ENCODE data around the gene DDX21. TPM values are rescaled to one million over a fixed set of nuclear protein-coding genes. Genes with fewer than 3 reads are reported as not detected.

DDX21 gene
- total RNA-seq, 4 donors from 2014 or later: 39.2 to 112 (median 84.0) TPM

- TF ChIP-seq CTCF (IDR thresholded peaks at IDR 0.05) (no peak), POLR2A (IDR thresholded peaks at IDR 0.05) (no peak)
- no peaks in the 10 kb centered on the region for H3K27me3 ChIP-seq
- peaks cover 0 to 29% (median 6%) of the 10 kb centered on the region in 3 donors for H3K4me1 ChIP-seq
- no peak overlapping the region for H3K4me3 ChIP-seq
- peak overlapping the region in 1 of 4 donors; percentile 54 for H3K27ac ChIP-seq
- 79 to 92% methylated on average over 3 of the region's 3 CpGs for WGBS, 2 donors
- intact Hi-C loops (cut with DNase I): no loop called here
- peaks cover 0 to 26% (median 0%) of the 10 kb centered on the region in 3 donors for H3K36me3 ChIP-seq
- no peaks in the 10 kb centered on the region for H3K9me3 ChIP-seq
- DNase-seq: no peak
Observed at GRCh38 chr10:68997211-68997610, 41.2 kb downstream of the DDX21 start.

GRCh38 chr10:69004821-69005220, 48.9 kb downstream of the DDX21 start:
- Histone ChIP-seq H3K9me3 (no peaks in the 10 kb centered on the region), H3K4me1 (peaks cover 0 to 8% (median 0%) of the 10 kb centered on the region in 3 donors), H3K27ac (peak overlapping the region in 1 of 4 donors; percentile 17), H3K36me3 (peaks cover 0 to 62% (median 5%) of the 10 kb centered on the region in 3 donors), H3K4me3 (no peak overlapping the region), H3K27me3 (no peaks in the 10 kb centered on the region)
- TF ChIP-seq CTCF (IDR thresholded peaks at IDR 0.05) (peak in 4 of 6 experiments; percentile 39 to 60 (median 40)), POLR2A (IDR thresholded peaks at IDR 0.05) (no peak)
- WGBS, 2 donors: 0 to 4% methylated on average over 1 of the region's 1 CpG
- DNase-seq: no peak
- intact Hi-C loops (cut with DNase I): loop anchor here (10.0 kb wide), 1 partner anchor 90 kb away; no protein-coding TSS in a partner anchor

- DNase-seq: no peak
- 89% methylated on average over 6 of the region's 6 CpGs for WGBS, 2 donors
- Histone ChIP-seq H3K36me3 (peaks cover 4 to 57% (median 5%) of the 10 kb centered on the region in 3 donors), H3K4me3 (no peak overlapping the region), H3K27me3 (no peaks in the 10 kb centered on the region), H3K27ac (peak overlapping the region in 1 of 4 donors; percentile 22), H3K9me3 (no peaks in the 10 kb centered on the region), H3K4me1 (peaks cover 0 to 8% (median 0%) of the 10 kb centered on the region in 3 donors)
- intact Hi-C loops (cut with DNase I): loop anchor here (10.0 kb wide), 1 partner anchor 89 kb away; no protein-coding TSS in a partner anchor
- TF ChIP-seq CTCF (IDR thresholded peaks at IDR 0.05) (no peak), POLR2A (IDR thresholded peaks at IDR 0.05) (no peak)
Observed at GRCh38 chr10:69005704-69006485, 49.9 kb downstream of the DDX21 start.

- Histone ChIP-seq H3K27me3 (no peaks in the 10 kb centered on the region), H3K4me3 (no peak overlapping the region), H3K9me3 (no peaks in the 10 kb centered on the region), H3K27ac (no peak overlapping the region), H3K4me1 (peaks cover 0 to 8% (median 0%) of the 10 kb centered on the region in 3 donors), H3K36me3 (peaks cover 4 to 57% (median 5%) of the 10 kb centered on the region in 3 donors)
- intact Hi-C loops (cut with DNase I): loop anchor here (10.0 kb wide), 1 partner anchor 88 kb away; no protein-coding TSS in a partner anchor
- DNase-seq: no peak
- TF ChIP-seq CTCF (IDR thresholded peaks at IDR 0.05) (no peak), POLR2A (IDR thresholded peaks at IDR 0.05) (no peak)
- 87% methylated on average over 3 of the region's 3 CpGs for WGBS, 2 donors
Observed at GRCh38 chr10:69007260-69007659, 51.3 kb downstream of the DDX21 start.

GRCh38 chr10:69009360-69009759, 53.4 kb downstream of the DDX21 start:
- WGBS, 2 donors: 53 to 64% methylated on average over 2 of the region's 2 CpGs
- Histone ChIP-seq H3K27me3 (no peaks in the 10 kb centered on the region), H3K4me1 (peaks cover 0 to 8% (median 0%) of the 10 kb centered on the region in 3 donors), H3K9me3 (no peaks in the 10 kb centered on the region), H3K4me3 (no peak overlapping the region), H3K27ac (no peak overlapping the region), H3K36me3 (peaks cover 11 to 72% (median 12%) of the 10 kb centered on the region in 3 donors)
- intact Hi-C loops (cut with DNase I): loop anchor here (10.0 kb wide), 1 partner anchor 85 kb away; no protein-coding TSS in a partner anchor
- TF ChIP-seq POLR2A (IDR thresholded peaks at IDR 0.05) (no peak), CTCF (IDR thresholded peaks at IDR 0.05) (no peak)
- DNase-seq: no peak
